Esophagus squamous epithelium (tissue), 5 donors: ENCODE data around the gene DNAJC1. TPM values are rescaled to one million over a fixed set of nuclear protein-coding genes. Genes with fewer than 3 reads are reported as not detected.

Experiments used
- DNase-seq: peaks from one replicate; lab custom pipeline; 2025; lab: John Stamatoyannopoulos, UW
- H3K27ac ChIP-seq, 4 donors: fragments of 200-600 bp; sonication (generic); one replicate each; pipeline ENCODE4 v1.5.1; 2016 to 2019; ENCODE audit warnings: mild to moderate bottlenecking in 1 of 4
- H3K27me3 ChIP-seq, 4 donors: fragments of 200-600 bp; sonication (generic); 1 replicate in 3 of 4; 2 replicates in 1 of 4; pipeline versions ENCODE4 v1.5.1 to v1.6.0; 2017 to 2021; ENCODE audit warnings: antibody characterized with exemption in 1 of 4
- H3K36me3 ChIP-seq, 3 donors: fragments of 200-600 bp; sonication (generic); one replicate each; pipeline ENCODE4 v1.5.1; 2016 to 2019
- H3K4me1 ChIP-seq, 3 donors: fragments of 200-600 bp; sonication (generic); one replicate each; pipeline ENCODE4 v1.5.1; 2017 to 2019
- H3K4me3 ChIP-seq, 4 donors: fragments of 200-600 bp; sonication (generic); 1 replicate in 3 of 4; 2 replicates in 1 of 4; pipeline ENCODE4 v1.5.1; 2016 to 2019; ENCODE audit warnings: mild to moderate bottlenecking in 2 of 4, moderate library complexity in 1 of 4
- H3K9me3 ChIP-seq, 3 donors: fragments of 200-600 bp; sonication (generic); one replicate each; pipeline ENCODE4 v1.5.1; 2016 to 2019
- POLR2A ChIP-seq, 4 donors: fragments of 450-650 bp; IDR thresholded peaks; one replicate each; pipeline ENCODE4 v1.6.1; 2017; ENCODE audit warnings: antibody characterized with exemption in 4 of 4, mild to moderate bottlenecking in 4 of 4, moderate library complexity in 3 of 4
- WGBS, 2 donors: methylation state at CpG; one replicate each; pipeline ENCODE4 v1.1.5; 2018; 5-methylcytosine and 5-hydroxymethylcytosine counted together
- intact Hi-C: fragments of 100-400 bp; cut with DNase I; formaldehyde crosslinking; loops from one replicate; pipeline ENCODE4 v1.15.0; 2022
- total RNA-seq, 4 donors: library from RNA; depleted of rRNA; stranded (reverse); fragments of >200 nt; gene quantifications; one replicate each; pipeline ENCODE4 v1.1.0, GENCODE V29; 2016
- TF ChIP-seq, protein P1 (sequence below), 6 experiments: fragments of 450-650 bp in 4 of 6; fragments of 200-600 bp in 2 of 6; sonication (generic) in 2 of 6; IDR thresholded peaks; one replicate each; pipeline ENCODE4 v1.5.1; 2016 to 2019; ENCODE audit warnings: antibody characterized with exemption in 6 of 6, mild to moderate bottlenecking in 4 of 6, moderate library complexity in 4 of 6
- donor health status: DM: yes; HTN: yes; CAD: no.

DNAJC1 gene
- total RNA-seq, 4 donors from 2014 or later, result 36.1 to 84.8 (median 43.6) TPM

DNA sequence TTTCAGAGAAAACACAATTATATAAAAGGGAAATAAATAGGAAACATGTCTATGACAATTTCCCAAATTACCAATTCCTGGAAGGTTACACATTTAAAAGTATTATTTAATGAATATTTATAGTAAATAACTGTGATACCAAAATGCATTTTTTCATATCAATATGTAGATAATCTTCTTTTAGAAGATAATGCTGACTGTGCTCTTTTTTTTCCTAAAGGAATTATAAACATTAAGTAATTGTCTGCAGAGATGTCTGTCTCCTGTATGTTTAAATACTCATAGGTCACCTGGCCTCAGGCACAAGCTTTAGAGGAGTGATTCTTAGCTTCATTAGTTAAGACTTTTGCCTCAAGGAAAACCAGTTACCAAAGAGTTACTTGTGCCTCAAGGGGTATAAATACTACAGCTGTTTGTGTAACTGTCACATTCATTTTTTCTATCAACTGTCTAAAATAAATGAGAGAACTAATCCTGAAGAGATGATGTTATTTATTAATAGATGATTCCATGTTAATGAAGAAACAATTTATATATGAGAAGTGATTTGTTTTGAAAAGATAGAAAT, 77.1 kb downstream of the DNAJC1 start:
- H3K36me3 ChIP-seq, result no peaks in the 10 kb centered on the region
- TF ChIP-seq, protein P1, sequence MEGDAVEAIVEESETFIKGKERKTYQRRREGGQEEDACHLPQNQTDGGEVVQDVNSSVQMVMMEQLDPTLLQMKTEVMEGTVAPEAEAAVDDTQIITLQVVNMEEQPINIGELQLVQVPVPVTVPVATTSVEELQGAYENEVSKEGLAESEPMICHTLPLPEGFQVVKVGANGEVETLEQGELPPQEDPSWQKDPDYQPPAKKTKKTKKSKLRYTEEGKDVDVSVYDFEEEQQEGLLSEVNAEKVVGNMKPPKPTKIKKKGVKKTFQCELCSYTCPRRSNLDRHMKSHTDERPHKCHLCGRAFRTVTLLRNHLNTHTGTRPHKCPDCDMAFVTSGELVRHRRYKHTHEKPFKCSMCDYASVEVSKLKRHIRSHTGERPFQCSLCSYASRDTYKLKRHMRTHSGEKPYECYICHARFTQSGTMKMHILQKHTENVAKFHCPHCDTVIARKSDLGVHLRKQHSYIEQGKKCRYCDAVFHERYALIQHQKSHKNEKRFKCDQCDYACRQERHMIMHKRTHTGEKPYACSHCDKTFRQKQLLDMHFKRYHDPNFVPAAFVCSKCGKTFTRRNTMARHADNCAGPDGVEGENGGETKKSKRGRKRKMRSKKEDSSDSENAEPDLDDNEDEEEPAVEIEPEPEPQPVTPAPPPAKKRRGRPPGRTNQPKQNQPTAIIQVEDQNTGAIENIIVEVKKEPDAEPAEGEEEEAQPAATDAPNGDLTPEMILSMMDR (IDR thresholded peaks at IDR 0.05), result no peak
- TF ChIP-seq POLR2A (IDR thresholded peaks at IDR 0.05), result no peak
- no peaks in the 10 kb centered on the region for H3K9me3 ChIP-seq
- no peak overlapping the region for H3K27ac ChIP-seq
- DNase-seq, result no peak
- H3K27me3 ChIP-seq, result no peaks in the 10 kb centered on the region
- H3K4me3 ChIP-seq, result no peak overlapping the region
- intact Hi-C loops, result no loop called here
- peaks cover 0 to 6% (median 0%) of the 10 kb centered on the region in 3 donors for H3K4me1 ChIP-seq

DNA sequence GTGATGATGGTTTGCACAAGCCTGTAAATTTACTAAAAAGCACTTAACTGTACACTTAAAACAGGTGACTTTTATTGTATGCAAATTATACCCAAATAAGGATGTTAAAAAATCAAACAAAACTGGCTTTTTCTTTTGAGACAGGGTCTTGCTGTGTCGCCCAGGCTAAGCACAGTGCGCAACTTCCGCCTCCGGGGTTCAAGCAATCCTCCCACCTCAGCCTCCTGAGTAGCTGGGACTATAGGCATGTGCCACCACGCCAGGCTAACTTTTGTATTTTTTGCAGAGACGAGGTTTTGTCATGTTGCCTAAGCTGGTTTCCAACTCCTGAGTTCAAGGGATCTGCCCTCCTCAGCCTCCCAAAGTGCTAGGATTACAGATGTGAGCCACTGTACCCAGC, 77.7 kb downstream of the DNAJC1 start:
- peaks cover 0 to 6% (median 0%) of the 10 kb centered on the region in 3 donors for H3K4me1 ChIP-seq
- H3K9me3 ChIP-seq, result no peaks in the 10 kb centered on the region
- intact Hi-C loops, result no loop called here
- no peak overlapping the region for H3K27ac ChIP-seq
- WGBS, 2 donors, result 91 to 96% methylated on average over 6 of the region's 6 CpGs
- no peaks in the 10 kb centered on the region for H3K27me3 ChIP-seq
- H3K36me3 ChIP-seq, result no peaks in the 10 kb centered on the region
- DNase-seq, result no peak
- no peak overlapping the region for H3K4me3 ChIP-seq
- no peak for TF ChIP-seq POLR2A (IDR thresholded peaks at IDR 0.05)
- TF ChIP-seq, protein P1 (IDR thresholded peaks at IDR 0.05), result no peak

DNA sequence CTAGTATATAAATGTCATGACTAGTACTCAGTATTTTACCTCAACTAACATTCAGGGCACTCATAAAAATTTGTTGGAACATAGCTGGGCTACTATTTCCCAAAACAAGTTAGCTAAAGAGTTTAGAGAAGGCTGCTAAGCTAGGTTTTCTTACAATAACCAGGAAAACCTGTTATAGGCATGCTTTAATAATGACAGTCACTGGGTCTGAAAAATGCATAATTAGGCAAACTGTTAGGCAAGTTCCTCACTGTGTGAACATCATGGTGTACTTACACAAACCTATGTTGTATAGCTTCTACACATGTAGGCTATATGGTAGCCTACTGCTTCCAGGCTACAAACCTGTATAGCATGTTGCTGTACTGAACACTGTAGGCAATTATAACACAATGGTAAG, 79.0 kb downstream of the DNAJC1 start:
- H3K4me1 ChIP-seq, result peaks cover 0 to 6% (median 0%) of the 10 kb centered on the region in 3 donors
- no peak overlapping the region for H3K27ac ChIP-seq
- TF ChIP-seq, protein P1 (IDR thresholded peaks at IDR 0.05), result no peak
- TF ChIP-seq POLR2A (IDR thresholded peaks at IDR 0.05), result no peak
- H3K9me3 ChIP-seq, result no peaks in the 10 kb centered on the region
- intact Hi-C loops, result no loop called here
- no peaks in the 10 kb centered on the region for H3K27me3 ChIP-seq
- H3K36me3 ChIP-seq, result no peaks in the 10 kb centered on the region
- no peak overlapping the region for H3K4me3 ChIP-seq
- no peak for DNase-seq

DNA sequence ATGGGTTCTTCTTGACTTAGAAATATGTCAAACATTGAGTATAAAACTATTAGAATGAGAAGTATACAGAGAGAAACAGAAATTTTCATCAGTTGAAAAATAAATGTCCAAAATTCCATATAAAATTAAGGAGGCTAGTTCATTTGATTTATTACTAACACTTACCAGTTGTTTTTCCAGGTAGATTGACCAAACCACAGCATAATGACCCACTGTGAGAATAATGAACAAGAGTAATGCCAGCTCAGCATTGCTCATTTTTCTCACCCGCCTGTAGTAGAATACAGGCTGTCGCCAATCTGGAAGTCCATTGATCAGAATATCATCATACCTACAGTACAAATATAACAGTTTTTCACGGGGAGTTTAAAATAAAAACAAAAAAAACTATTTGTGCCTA, 82.9 kb downstream of the DNAJC1 start:
- TF ChIP-seq POLR2A (IDR thresholded peaks at IDR 0.05), result no peak
- TF ChIP-seq, protein P1 (IDR thresholded peaks at IDR 0.05), result no peak
- peaks cover 0 to 3% (median 0%) of the 10 kb centered on the region in 3 donors for H3K36me3 ChIP-seq
- H3K4me3 ChIP-seq, result no peak overlapping the region
- no peak overlapping the region for H3K27ac ChIP-seq
- no peaks in the 10 kb centered on the region for H3K4me1 ChIP-seq
- intact Hi-C loops, result no loop called here
- no peaks in the 10 kb centered on the region for H3K9me3 ChIP-seq
- H3K27me3 ChIP-seq, result no peaks in the 10 kb centered on the region
- 91 to 100% methylated on average over 3 of the region's 3 CpGs for WGBS, 2 donors
- no peak for DNase-seq

DNA sequence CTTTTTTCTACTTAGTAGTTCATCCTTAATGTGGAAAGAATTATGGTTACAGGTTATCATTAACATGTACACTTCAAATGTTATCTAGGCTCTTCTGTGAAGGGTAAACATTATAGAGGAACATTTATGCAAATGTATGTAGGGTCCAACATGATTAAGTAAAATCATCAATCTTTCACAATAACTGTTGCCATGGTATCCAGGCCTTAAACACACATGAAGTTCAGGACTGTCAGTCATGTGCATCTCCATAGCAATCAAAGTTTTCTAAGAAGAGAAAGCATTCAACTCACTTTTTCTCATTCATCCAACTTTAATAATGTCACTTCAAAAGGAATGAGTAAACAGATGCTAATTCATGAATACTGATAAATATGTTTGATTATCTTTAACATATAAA, 83.6 kb downstream of the DNAJC1 start:
- H3K36me3 ChIP-seq, result peaks cover 0 to 3% (median 0%) of the 10 kb centered on the region in 3 donors
- H3K27ac ChIP-seq, result no peak overlapping the region
- intact Hi-C loops, result no loop called here
- no peaks in the 10 kb centered on the region for H3K27me3 ChIP-seq
- TF ChIP-seq, protein P1 (IDR thresholded peaks at IDR 0.05), result no peak
- no peak for TF ChIP-seq POLR2A (IDR thresholded peaks at IDR 0.05)
- no peaks in the 10 kb centered on the region for H3K9me3 ChIP-seq
- DNase-seq, result no peak
- H3K4me1 ChIP-seq, result no peaks in the 10 kb centered on the region
- H3K4me3 ChIP-seq, result no peak overlapping the region
